ACC112 (cell line): Measurements from ENCODE around the gene ARHGEF11.
"Not testable (repeated sequence)": the region's sequence is repeated elsewhere in the genome, so short reads cannot be mapped to it uniquely, and the experiment has no call there.

Experiments used
- H2AFZ ChIP-seq: fragments of 200-600 bp; sonication (generic); one replicate; pipeline ENCODE4 v1.6.0; 2017; ENCODE audit warnings: antibody characterized with exemption, low read length; ENCODE audit not compliant: unreplicated experiment
- H3K27ac ChIP-seq: fragments of 200-600 bp; sonication (generic); 2 replicates; pipeline ENCODE4 v1.5.1; 2014; ENCODE audit warnings: low read depth, mild to moderate bottlenecking, antibody characterized with exemption, low read length, moderate library complexity
- H3K27me3 ChIP-seq: fragments of 200-600 bp; sonication (generic); 2 replicates; pipeline ENCODE4 v1.6.1; 2014; ENCODE audit warnings: mild to moderate bottlenecking, antibody characterized with exemption, low read length, moderate library complexity, mixed read lengths; ENCODE audit not compliant: insufficient read depth
- H3K36me3 ChIP-seq: fragments of 200-600 bp; sonication (generic); 2 replicates; pipeline ENCODE4 v1.6.1; 2016; ENCODE audit warnings: mild to moderate bottlenecking, antibody characterized with exemption, low read length, moderate library complexity, mixed read lengths; ENCODE audit not compliant: insufficient read depth
- H3K4me1 ChIP-seq: fragments of 200-600 bp; sonication (generic); one replicate; pipeline ENCODE4 v1.6.1; 2016; ENCODE audit warnings: low read length, mixed read lengths; ENCODE audit not compliant: insufficient read depth, unreplicated experiment, control insufficient read depth
- H3K4me3 ChIP-seq: fragments of 200-600 bp; sonication (generic); 2 replicates; pipeline ENCODE4 v1.5.1; 2014; ENCODE audit warnings: mild to moderate bottlenecking, low read depth, low read length
- H3K79me2 ChIP-seq: fragments of 200-600 bp; sonication (generic); one replicate; pipeline ENCODE4 v1.6.0; 2016; ENCODE audit warnings: low read length; ENCODE audit not compliant: control insufficient read depth, unreplicated experiment, insufficient read depth

ARHGEF11 gene

GRCh38 chr1:156935505-156936128 is 109.9 kb downstream of the ARHGEF11 start:
- no peaks in the 10 kb centered on the region for H3K79me2 ChIP-seq
- H3K27me3 ChIP-seq = no peaks in the 10 kb centered on the region
- H3K27ac ChIP-seq = no peak overlapping the region
- H3K4me1 ChIP-seq = no peaks in the 10 kb centered on the region
- H3K36me3 ChIP-seq = no peaks in the 10 kb centered on the region; the same call in 1 of the 2 replicates
- no peak overlapping the region for H3K4me3 ChIP-seq
- H2AFZ ChIP-seq = no peak overlapping the region

DNA sequence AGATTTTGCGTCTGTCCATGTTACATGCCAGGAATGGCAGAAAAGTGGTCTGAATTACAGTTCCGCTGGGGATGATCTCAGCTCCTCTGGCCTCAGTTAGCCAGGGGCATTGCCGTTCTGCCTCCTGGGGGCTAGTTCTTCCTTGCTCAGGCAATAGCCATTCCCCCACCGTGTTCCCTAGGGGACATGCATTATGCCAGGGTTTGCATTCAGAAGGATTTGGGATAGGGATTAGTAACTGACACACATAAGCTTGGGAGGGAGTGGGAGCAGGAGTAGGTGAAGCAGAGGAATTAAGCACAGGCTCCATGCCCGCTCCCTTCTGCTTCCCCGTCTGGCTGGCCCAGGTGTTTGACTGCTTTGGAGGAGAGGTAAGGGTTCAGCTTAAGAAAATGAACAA is 112.4 kb downstream of the ARHGEF11 start:
- H3K27ac ChIP-seq = no peak overlapping the region

GRCh38 chr1:156931974-156932710 is 113.4 kb downstream of the ARHGEF11 start:
- H3K27me3 ChIP-seq = no peaks in the 10 kb centered on the region
- no peaks in the 10 kb centered on the region for H3K79me2 ChIP-seq
- H3K36me3 ChIP-seq = no peaks in the 10 kb centered on the region
- H3K27ac ChIP-seq = no peak overlapping the region
- no peak overlapping the region for H3K4me3 ChIP-seq
- H2AFZ ChIP-seq = no peak overlapping the region
- no peaks in the 10 kb centered on the region for H3K4me1 ChIP-seq

More for the DNA sequence above, 112.4 kb downstream of the ARHGEF11 start:
- Histone ChIP-seq H3K4me3 (no peak overlapping the region), H3K36me3 (no peaks in the 10 kb centered on the region), H3K27me3 (no peaks in the 10 kb centered on the region), H3K4me1 (no peaks in the 10 kb centered on the region), H3K79me2 (no peaks in the 10 kb centered on the region), H2AFZ (no peak overlapping the region)

DNA sequence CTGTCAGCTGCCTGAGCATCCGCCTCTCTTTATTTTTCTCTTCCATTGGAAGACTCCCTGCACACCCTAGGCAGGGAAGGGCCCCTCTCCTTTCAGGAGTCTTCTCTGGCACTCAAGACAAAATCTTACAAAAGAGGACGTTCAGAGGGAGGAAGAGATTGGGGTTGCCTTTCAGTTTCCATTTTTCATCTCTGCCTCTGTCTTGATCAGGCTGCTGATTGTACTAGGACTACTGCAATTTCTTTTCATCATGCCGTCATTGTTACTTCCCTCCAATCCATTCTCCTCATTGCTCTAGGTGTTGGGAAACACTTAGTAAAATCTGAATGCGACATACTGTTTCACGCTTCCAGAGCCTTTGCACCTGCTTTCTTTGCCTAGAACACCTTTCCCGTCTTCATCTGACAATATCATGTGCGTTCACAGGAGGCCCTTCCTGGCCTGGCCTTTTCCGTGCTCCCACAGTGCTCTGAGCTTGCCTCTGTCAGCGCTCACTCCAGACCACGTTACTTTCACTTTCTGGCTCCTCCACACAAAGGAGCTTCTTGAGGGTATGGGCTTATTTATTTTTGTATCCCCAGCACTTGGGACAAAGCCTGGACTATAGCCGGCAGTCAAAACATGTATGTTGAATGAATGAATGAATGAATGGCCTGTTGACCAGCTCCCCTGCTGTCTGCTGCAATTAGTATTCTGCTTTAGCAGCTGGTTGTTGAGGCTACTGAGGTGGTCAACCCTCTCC is 114.2 kb downstream of the ARHGEF11 start:
- Histone ChIP-seq H3K4me3 (no peak overlapping the region), H3K4me1 (no peaks in the 10 kb centered on the region), H3K27ac (no peak overlapping the region), H2AFZ (no peak overlapping the region), H3K27me3 (no peaks in the 10 kb centered on the region), H3K36me3 (no peaks in the 10 kb centered on the region), H3K79me2 (no peaks in the 10 kb centered on the region)

DNA sequence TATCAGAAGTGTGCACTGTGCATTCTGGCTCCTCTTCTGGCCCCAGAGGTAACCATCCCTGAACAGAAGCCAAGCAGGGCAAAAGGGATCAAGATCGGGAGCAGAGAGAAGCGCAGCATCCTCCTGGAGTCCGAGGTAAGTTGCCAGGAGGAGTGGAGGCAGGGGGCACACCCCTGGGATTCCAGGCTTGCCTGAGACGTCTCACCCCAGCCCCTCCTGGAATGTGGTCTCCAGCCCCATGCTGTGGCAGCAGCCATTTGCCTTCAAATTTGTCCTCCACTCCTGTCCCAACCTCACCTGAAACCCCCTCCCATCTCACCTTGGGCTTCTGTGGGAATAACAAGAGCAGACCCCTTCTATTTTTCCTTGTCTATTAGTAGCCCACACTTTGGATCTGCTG is 115.1 kb downstream of the ARHGEF11 start:
- Histone ChIP-seq H3K4me1 (peaks cover 9% of the 10 kb centered on the region), H3K36me3 (no peaks in the 10 kb centered on the region), H3K4me3 (no peak overlapping the region), H2AFZ (no peak overlapping the region), H3K27me3 (no peaks in the 10 kb centered on the region), H3K79me2 (no peaks in the 10 kb centered on the region), H3K27ac (no peak overlapping the region)

DNA sequence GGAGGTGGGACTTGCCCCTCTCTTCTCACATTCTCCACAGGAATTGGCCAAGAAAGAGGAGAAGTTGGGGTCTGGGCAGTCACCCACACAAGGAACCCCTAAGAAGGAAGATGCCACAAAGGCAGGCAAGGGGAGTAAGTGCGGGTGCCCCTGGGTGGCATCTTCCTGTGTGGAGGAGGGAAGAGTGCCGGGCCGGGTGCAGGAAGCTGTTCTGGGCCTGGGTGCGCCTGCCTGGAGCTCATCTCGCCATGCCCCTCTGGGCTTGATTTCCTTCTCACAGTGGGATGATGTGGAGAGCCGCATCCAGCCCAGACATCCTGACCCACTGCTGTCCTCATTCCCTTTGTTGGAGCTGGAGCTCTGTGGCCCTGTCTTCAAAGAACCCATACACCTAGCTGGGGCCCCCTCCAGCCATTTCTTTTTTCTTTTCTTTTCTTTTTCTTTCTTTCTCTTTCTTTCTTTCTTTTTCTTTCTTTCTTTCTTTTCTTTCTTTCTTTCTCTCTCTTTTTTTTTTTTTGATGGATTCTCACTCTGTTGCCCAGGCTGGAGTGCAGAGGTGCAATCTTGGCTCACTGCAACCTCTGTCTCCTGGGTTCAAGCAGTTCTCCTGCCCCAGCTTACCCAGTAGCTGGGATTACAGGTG is 115.8 kb downstream of the ARHGEF11 start:
- H3K4me1 ChIP-seq = peaks cover 9% of the 10 kb centered on the region

GRCh38 chr1:156928043-156928602 is 117.4 kb downstream of the ARHGEF11 start:
- no peak overlapping the region for H2AFZ ChIP-seq
- H3K36me3 ChIP-seq = no peaks in the 10 kb centered on the region
- H3K27ac ChIP-seq = no peak overlapping the region
- H3K4me1 ChIP-seq = peaks cover 9% of the 10 kb centered on the region
- H3K27me3 ChIP-seq = peaks cover 7% of the 10 kb centered on the region
- no peaks in the 10 kb centered on the region for H3K79me2 ChIP-seq
- no peak overlapping the region for H3K4me3 ChIP-seq

More for the DNA sequence above, 115.8 kb downstream of the ARHGEF11 start:
- Histone ChIP-seq H3K36me3 (no peaks in the 10 kb centered on the region), H3K27me3 (no peaks in the 10 kb centered on the region), H3K79me2 (no peaks in the 10 kb centered on the region), H3K27ac (no peak overlapping the region), H3K4me3 (no peak overlapping the region), H2AFZ (no peak overlapping the region)

DNA sequence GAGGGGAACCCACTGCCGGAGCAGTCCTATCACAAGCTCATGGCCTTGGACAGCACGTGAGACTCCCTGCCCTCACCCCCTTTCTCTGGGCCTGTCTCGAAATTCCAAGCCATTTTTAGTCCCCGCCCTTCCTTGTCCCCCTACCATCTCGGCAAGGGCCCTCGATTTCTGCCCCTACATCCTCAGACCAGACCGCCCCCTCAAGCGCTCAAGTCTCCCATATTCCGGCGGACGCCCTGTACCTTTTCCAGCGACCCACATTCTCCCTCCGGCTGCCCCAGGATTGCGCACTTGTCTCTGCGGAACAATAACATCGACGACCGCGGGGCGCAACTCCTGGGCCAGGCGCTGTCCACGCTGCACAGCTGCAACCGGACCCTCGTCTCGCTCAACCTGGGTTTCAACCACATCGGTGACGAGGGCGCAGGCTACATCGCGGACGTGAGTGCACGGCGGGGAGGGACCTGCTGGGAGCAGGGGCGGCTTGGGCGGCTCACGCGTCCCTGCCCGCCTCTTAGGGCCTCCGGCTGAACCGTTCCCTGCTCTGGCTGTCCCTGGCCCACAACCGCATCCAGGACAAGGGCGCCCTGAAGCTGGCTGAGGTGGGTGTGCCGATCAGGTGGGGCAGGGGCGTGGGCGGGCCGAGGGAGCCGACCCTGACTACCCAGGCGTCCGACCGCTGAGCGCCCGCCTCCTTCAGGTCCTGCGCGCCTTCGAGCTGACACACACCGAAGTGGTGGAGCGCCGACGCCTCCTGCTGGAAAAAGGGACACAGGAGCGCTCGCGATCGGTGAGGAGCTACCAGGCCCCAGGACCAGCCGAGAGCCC is 118.1 kb downstream of the ARHGEF11 start:
- peaks cover 14% of the 10 kb centered on the region for H3K27me3 ChIP-seq
- H3K27ac ChIP-seq = no peak overlapping the region

DNA sequence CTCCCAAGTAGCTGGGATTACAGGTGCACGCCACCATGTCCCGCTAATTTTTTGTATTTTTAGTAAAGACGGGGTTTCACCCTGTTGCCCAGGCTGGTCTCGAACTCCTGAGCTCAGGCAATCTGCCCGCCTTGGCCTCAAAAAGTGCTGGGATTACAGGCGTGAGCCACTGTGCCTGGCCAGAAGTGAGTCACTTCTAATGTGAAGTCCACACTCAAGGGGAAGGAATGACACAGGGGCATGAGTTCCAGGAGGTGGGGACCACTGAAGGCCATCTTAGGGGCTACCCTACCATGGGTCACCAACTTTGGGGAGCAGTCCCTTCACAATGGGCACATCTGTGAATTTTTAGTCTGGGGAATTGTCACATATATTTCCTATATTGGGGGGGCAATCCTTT is 118.8 kb downstream of the ARHGEF11 start:
- H3K4me3 ChIP-seq, H3K4me1 ChIP-seq, H3K27ac ChIP-seq, H3K79me2 ChIP-seq, H2AFZ ChIP-seq, H3K36me3 ChIP-seq: not testable (repeated sequence)
- H3K27me3 ChIP-seq = peaks cover 16% of the 10 kb centered on the region

More for the DNA sequence above, 118.1 kb downstream of the ARHGEF11 start:
- Histone ChIP-seq H3K4me1 (peaks cover 9% of the 10 kb centered on the region), H3K36me3 (no peaks in the 10 kb centered on the region), H2AFZ (peak overlapping the region; percentile 12), H3K79me2 (no peaks in the 10 kb centered on the region), H3K4me3 (peak overlapping the region; percentile 54)
